Measurements from ENCODE around the gene GM2A.
A peak's percentile ranks its signal among the peaks of the same experiment; 100 is the strongest.

The GM2A gene

DNA sequence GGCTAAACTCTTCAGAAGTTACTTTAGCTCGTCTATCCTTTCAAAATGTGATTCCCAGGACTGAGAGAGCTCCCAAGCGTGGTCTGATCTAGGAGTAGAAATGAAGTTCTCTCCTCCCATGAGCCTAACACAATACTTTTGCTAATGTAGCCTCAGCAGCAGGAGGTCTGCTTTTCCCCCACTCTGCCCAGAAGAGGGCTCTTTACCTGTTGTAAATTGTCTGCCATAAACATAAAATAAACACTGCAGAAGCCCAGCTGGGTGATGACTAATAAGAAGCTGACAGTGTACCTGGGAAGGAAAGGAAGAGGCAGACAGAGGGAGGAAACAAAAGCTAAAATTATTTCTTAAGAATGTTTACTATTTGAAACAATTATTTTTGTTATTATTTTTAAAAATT is 35.2 kb downstream of the GM2A start:
- H2AFZ ChIP-seq (ENCODE audit: low read length) = no peak overlapping the region
- H3K4me3 ChIP-seq (ENCODE audit: low read depth, low read length, poor library complexity, severe bottlenecking) = no peak overlapping the region
- H3K27ac ChIP-seq (ENCODE audit: low read depth, low read length, poor library complexity, severe bottlenecking) = no peak overlapping the region
- H3K4me2 ChIP-seq (ENCODE audit: low read length) = no peak overlapping the region
- H3K4me1 ChIP-seq (ENCODE audit: insufficient read depth, low read length, severe bottlenecking) = no peaks in the 10 kb centered on the region
- H3K9me2 ChIP-seq (ENCODE audit: low read depth, low read length) = no peaks in the 10 kb centered on the region
- H3K27me3 ChIP-seq (ENCODE audit: insufficient read depth, low read length) = no peaks in the 10 kb centered on the region
- H3K79me2 ChIP-seq (ENCODE audit: insufficient read depth, low read length) = no peaks in the 10 kb centered on the region
- H3K36me3 ChIP-seq (ENCODE audit: insufficient read depth, low read length) = no peaks in the 10 kb centered on the region; the same call in 1 of the 2 replicates
- no peak for TF ChIP-seq EZH2 (IDR thresholded peaks at IDR 0.05; ENCODE audit: borderline replicate concordance, low read length)
- TF ChIP-seq, protein P1, sequence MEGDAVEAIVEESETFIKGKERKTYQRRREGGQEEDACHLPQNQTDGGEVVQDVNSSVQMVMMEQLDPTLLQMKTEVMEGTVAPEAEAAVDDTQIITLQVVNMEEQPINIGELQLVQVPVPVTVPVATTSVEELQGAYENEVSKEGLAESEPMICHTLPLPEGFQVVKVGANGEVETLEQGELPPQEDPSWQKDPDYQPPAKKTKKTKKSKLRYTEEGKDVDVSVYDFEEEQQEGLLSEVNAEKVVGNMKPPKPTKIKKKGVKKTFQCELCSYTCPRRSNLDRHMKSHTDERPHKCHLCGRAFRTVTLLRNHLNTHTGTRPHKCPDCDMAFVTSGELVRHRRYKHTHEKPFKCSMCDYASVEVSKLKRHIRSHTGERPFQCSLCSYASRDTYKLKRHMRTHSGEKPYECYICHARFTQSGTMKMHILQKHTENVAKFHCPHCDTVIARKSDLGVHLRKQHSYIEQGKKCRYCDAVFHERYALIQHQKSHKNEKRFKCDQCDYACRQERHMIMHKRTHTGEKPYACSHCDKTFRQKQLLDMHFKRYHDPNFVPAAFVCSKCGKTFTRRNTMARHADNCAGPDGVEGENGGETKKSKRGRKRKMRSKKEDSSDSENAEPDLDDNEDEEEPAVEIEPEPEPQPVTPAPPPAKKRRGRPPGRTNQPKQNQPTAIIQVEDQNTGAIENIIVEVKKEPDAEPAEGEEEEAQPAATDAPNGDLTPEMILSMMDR (IDR thresholded peaks at IDR 0.05; ENCODE audit: low read length) = peak; percentile 41
- peaks cover 2% of the 10 kb centered on the region; the same call in 1 of the 2 replicates for H3K9me3 ChIP-seq (ENCODE audit: low read length)
- H3F3A ChIP-seq (ENCODE audit: insufficient read depth, low read length) = no peaks in the 10 kb centered on the region
- no peaks in the 10 kb centered on the region for H4K20me1 ChIP-seq (ENCODE audit: insufficient read depth, low read length)
- H3K9ac ChIP-seq (ENCODE audit: low read length) = no peak overlapping the region

DNA sequence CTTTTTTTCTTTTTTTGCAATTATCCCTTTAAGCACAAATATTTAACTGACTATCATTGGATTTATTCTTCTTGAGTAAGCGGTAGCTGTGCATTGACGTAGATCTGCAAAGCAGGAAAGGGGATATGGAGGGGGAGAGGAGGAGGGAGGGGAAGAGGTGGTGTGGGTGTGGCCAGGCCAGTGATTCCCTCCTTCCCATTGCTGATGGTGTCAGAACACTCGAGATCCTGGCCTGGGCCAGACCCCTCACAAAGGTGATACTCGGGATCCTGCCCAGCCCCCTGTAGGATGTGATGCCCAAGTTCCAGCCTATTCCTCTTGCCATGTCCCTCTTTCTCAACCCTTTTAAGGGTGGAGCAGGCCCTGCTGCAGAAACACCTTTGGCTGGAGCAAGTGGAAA is 40.6 kb downstream of the GM2A start:
- no peaks in the 10 kb centered on the region for H3K9me2 ChIP-seq (ENCODE audit: low read depth, low read length)
- H3K36me3 ChIP-seq (ENCODE audit: insufficient read depth, low read length) = no peaks in the 10 kb centered on the region; the same call in 1 of the 2 replicates
- no peak overlapping the region for H2AFZ ChIP-seq (ENCODE audit: low read length)
- no peaks in the 10 kb centered on the region for H3K4me1 ChIP-seq (ENCODE audit: insufficient read depth, low read length, severe bottlenecking)
- no peak overlapping the region for H3K9ac ChIP-seq (ENCODE audit: low read length)
- H3F3A ChIP-seq (ENCODE audit: insufficient read depth, low read length) = no peaks in the 10 kb centered on the region
- TF ChIP-seq, protein P1 (IDR thresholded peaks at IDR 0.05; ENCODE audit: low read length) = no peak
- TF ChIP-seq EZH2 (IDR thresholded peaks at IDR 0.05; ENCODE audit: borderline replicate concordance, low read length) = no peak
- H4K20me1 ChIP-seq (ENCODE audit: insufficient read depth, low read length) = no peaks in the 10 kb centered on the region
- H3K4me3 ChIP-seq (ENCODE audit: low read depth, low read length, poor library complexity, severe bottlenecking) = no peak overlapping the region
- no peaks in the 10 kb centered on the region for H3K79me2 ChIP-seq (ENCODE audit: insufficient read depth, low read length)
- peaks cover 2% of the 10 kb centered on the region; the same call in 1 of the 2 replicates for H3K9me3 ChIP-seq (ENCODE audit: low read length)
- no peak overlapping the region for H3K27ac ChIP-seq (ENCODE audit: low read depth, low read length, poor library complexity, severe bottlenecking)
- H3K4me2 ChIP-seq (ENCODE audit: low read length) = no peak overlapping the region
- H3K27me3 ChIP-seq (ENCODE audit: insufficient read depth, low read length) = no peaks in the 10 kb centered on the region

DNA sequence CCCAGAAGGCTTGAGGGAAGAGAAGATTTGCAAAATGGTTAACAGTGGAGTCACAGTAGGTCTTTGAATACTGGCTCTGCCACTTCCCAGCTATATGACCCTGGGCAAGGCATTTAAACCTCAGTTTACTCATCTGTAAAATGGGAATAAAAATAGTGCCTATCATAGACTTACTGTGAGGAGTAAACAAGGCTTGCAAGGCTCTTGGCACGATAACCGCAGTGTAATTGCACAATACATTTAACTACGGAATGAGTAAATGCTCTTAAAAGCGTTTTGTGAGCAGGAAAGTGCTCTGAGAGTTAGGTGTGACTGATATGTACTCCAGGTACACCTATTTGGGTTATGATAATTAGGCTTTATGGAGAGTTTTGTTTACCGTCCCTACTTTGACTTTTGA is 42.2 kb downstream of the GM2A start:
- Histone ChIP-seq H3K27ac (ENCODE audit: low read depth, low read length, poor library complexity, severe bottlenecking) (no peak overlapping the region), H3K9me2 (ENCODE audit: low read depth, low read length) (no peaks in the 10 kb centered on the region), H3K4me3 (ENCODE audit: low read depth, low read length, poor library complexity, severe bottlenecking) (no peak overlapping the region), H3K9me3 (ENCODE audit: low read length) (peaks cover 2% of the 10 kb centered on the region; the same call in 1 of the 2 replicates), H3K4me2 (ENCODE audit: low read length) (no peak overlapping the region), H3K27me3 (ENCODE audit: insufficient read depth, low read length) (no peaks in the 10 kb centered on the region), H3K36me3 (ENCODE audit: insufficient read depth, low read length) (no peaks in the 10 kb centered on the region; the same call in 1 of the 2 replicates), H3K4me1 (ENCODE audit: insufficient read depth, low read length, severe bottlenecking) (no peaks in the 10 kb centered on the region), H2AFZ (ENCODE audit: low read length) (no peak overlapping the region), H3K9ac (ENCODE audit: low read length) (no peak overlapping the region), H4K20me1 (ENCODE audit: insufficient read depth, low read length) (no peaks in the 10 kb centered on the region), H3K79me2 (ENCODE audit: insufficient read depth, low read length) (no peaks in the 10 kb centered on the region), H3F3A (ENCODE audit: insufficient read depth, low read length) (no peaks in the 10 kb centered on the region)
- TF ChIP-seq, protein P1 (IDR thresholded peaks at IDR 0.05; ENCODE audit: low read length) = no peak
- no peak for TF ChIP-seq EZH2 (IDR thresholded peaks at IDR 0.05; ENCODE audit: borderline replicate concordance, low read length)
